ENCODE measurements around the gene FBXW7. TPM values are rescaled to one million over a fixed set of nuclear protein-coding genes. Genes with fewer than 3 reads are reported as not detected.

The FBXW7 gene
- total and polyA plus RNA-seq, 2 donors (not counting 1 experiment from before 2014, with no cell fraction given) = 23.0 to 125 TPM

DNA sequence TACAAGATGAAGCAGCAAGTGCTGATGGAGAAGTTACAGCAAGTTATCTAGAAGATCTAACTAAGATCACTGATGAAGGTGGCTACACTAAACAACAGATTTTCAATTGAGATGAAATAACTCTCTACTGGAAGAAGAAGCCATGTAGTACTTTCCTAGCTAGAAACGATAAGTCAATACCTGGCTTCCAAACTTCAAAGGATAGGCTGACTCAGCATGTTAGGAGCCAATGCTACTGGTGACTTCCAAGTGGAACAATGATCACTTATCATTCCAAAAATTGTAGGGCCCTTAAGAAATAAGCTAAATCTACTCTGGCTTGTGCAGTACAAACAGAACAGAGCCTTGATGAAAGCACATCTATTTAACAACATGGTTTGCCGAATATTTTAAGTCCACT is 55.0 kb downstream of the FBXW7 start:
- H3K4me1 ChIP-seq (ENCODE audit: control insufficient read depth in 2 of 2, insufficient read depth in 2 of 2, low read length in 2 of 2) = peaks cover 3 to 6% of the 10 kb centered on the region in 2 donors
- H3K36me3 ChIP-seq (replicated peaks in 1 of 2; ENCODE audit: control extremely low read depth in 1 of 2, control insufficient read depth in 1 of 2, extremely low read depth in 1 of 2, insufficient read depth in 2 of 2, low read length in 1 of 2) = peaks cover 0 to 10% of the 10 kb centered on the region in 2 experiments
- peaks cover 0 to 3% (median 0%) of the 10 kb centered on the region in 3 donors for H3K9me3 ChIP-seq (ENCODE audit: control extremely low read depth in 1 of 3, control insufficient read depth in 2 of 3, insufficient read depth in 1 of 3, low read length in 2 of 3)
- H2AFZ ChIP-seq (ENCODE audit: insufficient read depth, low read depth, low read length, poor library complexity, severe bottlenecking) = no peak overlapping the region
- no peaks in the 10 kb centered on the region for H3K27me3 Mint-ChIP-seq
- no peak overlapping the region for H3K27ac Mint-ChIP-seq
- no peak overlapping the region for H3K4me3 ChIP-seq (ENCODE audit: control extremely low read depth in 1 of 5, extremely low read depth in 1 of 5, insufficient read depth in 1 of 5, low read depth in 2 of 5, low read length in 4 of 5)
- TF ChIP-seq EZH2 (IDR thresholded peaks at IDR 0.05; ENCODE audit: borderline replicate concordance, insufficient read depth, low read depth, low read length, poor library complexity, severe bottlenecking) = no peak
- TF ChIP-seq, protein P1, sequence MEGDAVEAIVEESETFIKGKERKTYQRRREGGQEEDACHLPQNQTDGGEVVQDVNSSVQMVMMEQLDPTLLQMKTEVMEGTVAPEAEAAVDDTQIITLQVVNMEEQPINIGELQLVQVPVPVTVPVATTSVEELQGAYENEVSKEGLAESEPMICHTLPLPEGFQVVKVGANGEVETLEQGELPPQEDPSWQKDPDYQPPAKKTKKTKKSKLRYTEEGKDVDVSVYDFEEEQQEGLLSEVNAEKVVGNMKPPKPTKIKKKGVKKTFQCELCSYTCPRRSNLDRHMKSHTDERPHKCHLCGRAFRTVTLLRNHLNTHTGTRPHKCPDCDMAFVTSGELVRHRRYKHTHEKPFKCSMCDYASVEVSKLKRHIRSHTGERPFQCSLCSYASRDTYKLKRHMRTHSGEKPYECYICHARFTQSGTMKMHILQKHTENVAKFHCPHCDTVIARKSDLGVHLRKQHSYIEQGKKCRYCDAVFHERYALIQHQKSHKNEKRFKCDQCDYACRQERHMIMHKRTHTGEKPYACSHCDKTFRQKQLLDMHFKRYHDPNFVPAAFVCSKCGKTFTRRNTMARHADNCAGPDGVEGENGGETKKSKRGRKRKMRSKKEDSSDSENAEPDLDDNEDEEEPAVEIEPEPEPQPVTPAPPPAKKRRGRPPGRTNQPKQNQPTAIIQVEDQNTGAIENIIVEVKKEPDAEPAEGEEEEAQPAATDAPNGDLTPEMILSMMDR (IDR thresholded peaks at IDR 0.05) = no peak
- no peak overlapping the region for H3K4me2 ChIP-seq (replicated peaks; ENCODE audit: low read depth, low read length, poor library complexity, severe bottlenecking)
- no peaks in the 10 kb centered on the region for H3K27me3 ChIP-seq (replicated peaks in 1 of 4; ENCODE audit: control extremely low read depth in 1 of 4, control insufficient read depth in 3 of 4, insufficient read depth in 4 of 4, low read length in 3 of 4)
- H3K9me3 Mint-ChIP-seq (ENCODE audit: insufficient read depth) = peaks cover 2% of the 10 kb centered on the region
- no peak overlapping the region for H3K4me3 Mint-ChIP-seq
- H3K4me1 Mint-ChIP-seq = peaks cover 39% of the 10 kb centered on the region
- ChIA-PET CTCF (interaction anchor here (1.6 kb wide), 1 partner anchor 20 kb away, joined by 6 read pairs; no protein-coding TSS in a partner anchor), POLR2A (no interaction called here)
- no peak overlapping the region for H3K27ac ChIP-seq (ENCODE audit: low read length in 2 of 2)
- intact Hi-C loops (cut with micrococcal nuclease) = no loop called here
- ATAC-seq (ENCODE audit: low read depth) (no peak), DNase-seq (no peak)
- H4K20me1 ChIP-seq (ENCODE audit: control insufficient read depth, insufficient read depth, low read length, poor library complexity, severe bottlenecking) = peaks cover 6% of the 10 kb centered on the region
- WGBS (ENCODE audit: insufficient coverage) = 100% methylated on average over 1 of the region's 2 CpGs
- H3K79me2 ChIP-seq (ENCODE audit: control insufficient read depth, insufficient read depth, low read length) = peaks cover 60% of the 10 kb centered on the region
- H3K9ac ChIP-seq (ENCODE audit: low read length) = no peak overlapping the region

DNA sequence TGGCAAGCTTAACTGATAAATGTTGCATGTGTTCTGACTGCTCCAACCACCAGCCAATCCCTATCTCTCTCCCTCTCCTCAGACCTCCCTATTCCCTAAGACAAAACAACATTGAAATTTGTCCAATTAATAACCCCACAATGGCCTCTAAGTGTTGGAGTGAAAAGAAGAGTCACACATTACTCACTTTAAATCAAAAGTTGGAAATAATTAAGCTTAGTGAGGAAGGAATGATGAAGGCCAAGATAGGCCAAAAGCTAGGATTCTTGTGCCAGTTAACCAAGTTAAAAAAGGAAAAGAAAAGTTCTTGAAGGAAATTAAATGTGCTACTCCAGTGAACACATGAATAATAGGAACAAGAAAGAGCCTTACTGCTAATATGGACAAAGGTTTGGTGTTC is 55.6 kb downstream of the FBXW7 start:
- Mint-ChIP-seq H3K27me3 (no peaks in the 10 kb centered on the region), H3K4me3 (no peak overlapping the region), H3K4me1 (peaks cover 37% of the 10 kb centered on the region), H3K9me3 (ENCODE audit: insufficient read depth) (peaks cover 2% of the 10 kb centered on the region), H3K27ac (no peak overlapping the region)
- Histone ChIP-seq H3K9me3 (ENCODE audit: control extremely low read depth in 1 of 3, control insufficient read depth in 2 of 3, insufficient read depth in 1 of 3, low read length in 2 of 3) (peaks cover 0 to 3% (median 0%) of the 10 kb centered on the region in 3 donors), H3K79me2 (ENCODE audit: control insufficient read depth, insufficient read depth, low read length) (peaks cover 59% of the 10 kb centered on the region), H2AFZ (ENCODE audit: insufficient read depth, low read depth, low read length, poor library complexity, severe bottlenecking) (no peak overlapping the region), H3K27me3 (replicated peaks in 1 of 4; ENCODE audit: control extremely low read depth in 1 of 4, control insufficient read depth in 3 of 4, insufficient read depth in 4 of 4, low read length in 3 of 4) (no peaks in the 10 kb centered on the region), H4K20me1 (ENCODE audit: control insufficient read depth, insufficient read depth, low read length, poor library complexity, severe bottlenecking) (peaks cover 6% of the 10 kb centered on the region), H3K4me2 (replicated peaks; ENCODE audit: low read depth, low read length, poor library complexity, severe bottlenecking) (no peak overlapping the region), H3K4me1 (ENCODE audit: control insufficient read depth in 2 of 2, insufficient read depth in 2 of 2, low read length in 2 of 2) (peaks cover 0 to 3% of the 10 kb centered on the region in 2 donors), H3K9ac (ENCODE audit: low read length) (no peak overlapping the region), H3K4me3 (ENCODE audit: control extremely low read depth in 1 of 5, extremely low read depth in 1 of 5, insufficient read depth in 1 of 5, low read depth in 2 of 5, low read length in 4 of 5) (no peak overlapping the region), H3K36me3 (replicated peaks in 1 of 2; ENCODE audit: control extremely low read depth in 1 of 2, control insufficient read depth in 1 of 2, extremely low read depth in 1 of 2, insufficient read depth in 2 of 2, low read length in 1 of 2) (peaks cover 0 to 10% of the 10 kb centered on the region in 2 experiments), H3K27ac (ENCODE audit: low read length in 2 of 2) (no peak overlapping the region)
- intact Hi-C loops (cut with micrococcal nuclease) = no loop called here
- DNase-seq = no peak
- CTCF ChIA-PET = interaction anchor here (1.6 kb wide), 1 partner anchor 21 kb away, joined by 6 read pairs; no protein-coding TSS in a partner anchor
- POLR2A ChIA-PET = no interaction called here
- ATAC-seq (ENCODE audit: low read depth) = no peak
- no peak for TF ChIP-seq EZH2 (IDR thresholded peaks at IDR 0.05; ENCODE audit: borderline replicate concordance, insufficient read depth, low read depth, low read length, poor library complexity, severe bottlenecking)
- TF ChIP-seq, protein P1 (IDR thresholded peaks at IDR 0.05) = no peak
